Neural progenitor cell (in vitro differentiated cells): Measurements from ENCODE around the gene ZDHHC14. TPM values are rescaled to one million over a fixed set of nuclear protein-coding genes. Genes with fewer than 3 reads are reported as not detected.

Source experiments
- DNase-seq: peaks from one replicate; pipeline ENCODE4 v3.0.0-alpha.2; 2016; ENCODE audit warnings: low spot score
- H2AFZ ChIP-seq: fragments of 200-600 bp; sonication (generic); replicated peaks from 2 replicates; pipeline ENCODE4 v1.6.1; 2016; ENCODE audit warnings: antibody characterized with exemption
- H3F3A ChIP-seq: fragments of 200-600 bp; sonication (generic); 2 replicates; pipeline ENCODE4 v1.6.1; 2016; ENCODE audit warnings: antibody characterized with exemption, low read depth
- H3K27ac ChIP-seq: fragments of 200-600 bp; sonication (generic); 2 replicates; pipeline ENCODE4 v1.5.1; 2016; ENCODE audit warnings: mild to moderate bottlenecking
- H3K27me3 ChIP-seq: fragments of 200-600 bp; sonication (generic); 2 replicates; pipeline ENCODE4 v1.6.1; 2016; ENCODE audit warnings: mild to moderate bottlenecking, moderate library complexity
- H3K36me3 ChIP-seq: fragments of 200-600 bp; sonication (generic); 2 replicates; pipeline ENCODE4 v1.5.1; 2016
- H3K4me1 ChIP-seq: fragments of 200-600 bp; sonication (generic); 2 replicates; pipeline ENCODE4 v1.6.1; 2016; ENCODE audit warnings: mixed run types
- H3K4me2 ChIP-seq: fragments of 200-600 bp; sonication (generic); 2 replicates; pipeline ENCODE4 v1.6.1; 2016
- H3K4me3 ChIP-seq: fragments of 200-600 bp; sonication (generic); 2 replicates; pipeline ENCODE4 v1.5.1; 2016
- H3K79me2 ChIP-seq: fragments of 200-600 bp; sonication (generic); 2 replicates; pipeline ENCODE4 v1.6.1; 2016; ENCODE audit warnings: low read depth
- H3K9ac ChIP-seq: fragments of 200-600 bp; sonication (generic); 2 replicates; pipeline ENCODE4 v1.6.1; 2016
- H3K9me3 ChIP-seq: fragments of 200-600 bp; sonication (generic); 2 replicates; pipeline ENCODE4 v1.5.1; 2016; ENCODE audit warnings: low read depth
- H4K20me1 ChIP-seq: fragments of 200-600 bp; sonication (generic); 2 replicates; pipeline ENCODE4 v1.6.1; 2016; ENCODE audit warnings: low read depth
- H3K27ac Mint-ChIP-seq: 3 replicates; pipeline ENCODE4 v1.8.0; 2021; ENCODE audit warnings: mixed read lengths
- H3K27me3 Mint-ChIP-seq: 2 replicates; pipeline ENCODE4 v1.8.0; 2022; ENCODE audit warnings: low read depth, mild to moderate bottlenecking, inconsistent platforms, moderate library complexity, mixed read lengths; ENCODE audit not compliant: insufficient read depth
- H3K36me3 Mint-ChIP-seq: 3 replicates; pipeline ENCODE4 v1.8.0; 2021; ENCODE audit warnings: mixed read lengths
- H3K4me1 Mint-ChIP-seq: 3 replicates; pipeline ENCODE4 v1.8.0; 2021; ENCODE audit warnings: mixed read lengths
- H3K4me3 Mint-ChIP-seq: 3 replicates; pipeline ENCODE4 v1.8.0; 2021; ENCODE audit warnings: mild to moderate bottlenecking, moderate library complexity, mixed read lengths
- H3K9me3 Mint-ChIP-seq: 3 replicates; pipeline ENCODE4 v1.8.0; 2020; ENCODE audit warnings: mixed read lengths
- EZH2 ChIP-seq: fragments of 200-600 bp; sonication (generic); IDR thresholded peaks from 2 replicates; pipeline ENCODE4 v1.6.1; 2017; ENCODE audit warnings: antibody characterized with exemption, mild to moderate bottlenecking, moderate library complexity
- EZH2phosphoT487 ChIP-seq: fragments of 200-600 bp; sonication (generic); IDR thresholded peaks from 2 replicates; pipeline ENCODE4 v1.6.1; 2017; ENCODE audit warnings: antibody characterized with exemption
- total RNA-seq: library from RNA; depleted of rRNA; stranded (reverse); fragments of >200 nt; gene quantifications from 2 replicates; pipeline ENCODE4 v1.2.3, GENCODE V29; 2015; ENCODE audit warnings: low replicate concordance
- TF ChIP-seq, protein P1 (sequence below): fragments of 200-600 bp; sonication (generic); IDR thresholded peaks from 2 replicates; pipeline ENCODE4 v1.5.1; 2017; ENCODE audit warnings: antibody characterized with exemption, mild to moderate bottlenecking

ZDHHC14 gene
- total RNA-seq, 1 donor from 2014 or later: 14.5 TPM

DNA sequence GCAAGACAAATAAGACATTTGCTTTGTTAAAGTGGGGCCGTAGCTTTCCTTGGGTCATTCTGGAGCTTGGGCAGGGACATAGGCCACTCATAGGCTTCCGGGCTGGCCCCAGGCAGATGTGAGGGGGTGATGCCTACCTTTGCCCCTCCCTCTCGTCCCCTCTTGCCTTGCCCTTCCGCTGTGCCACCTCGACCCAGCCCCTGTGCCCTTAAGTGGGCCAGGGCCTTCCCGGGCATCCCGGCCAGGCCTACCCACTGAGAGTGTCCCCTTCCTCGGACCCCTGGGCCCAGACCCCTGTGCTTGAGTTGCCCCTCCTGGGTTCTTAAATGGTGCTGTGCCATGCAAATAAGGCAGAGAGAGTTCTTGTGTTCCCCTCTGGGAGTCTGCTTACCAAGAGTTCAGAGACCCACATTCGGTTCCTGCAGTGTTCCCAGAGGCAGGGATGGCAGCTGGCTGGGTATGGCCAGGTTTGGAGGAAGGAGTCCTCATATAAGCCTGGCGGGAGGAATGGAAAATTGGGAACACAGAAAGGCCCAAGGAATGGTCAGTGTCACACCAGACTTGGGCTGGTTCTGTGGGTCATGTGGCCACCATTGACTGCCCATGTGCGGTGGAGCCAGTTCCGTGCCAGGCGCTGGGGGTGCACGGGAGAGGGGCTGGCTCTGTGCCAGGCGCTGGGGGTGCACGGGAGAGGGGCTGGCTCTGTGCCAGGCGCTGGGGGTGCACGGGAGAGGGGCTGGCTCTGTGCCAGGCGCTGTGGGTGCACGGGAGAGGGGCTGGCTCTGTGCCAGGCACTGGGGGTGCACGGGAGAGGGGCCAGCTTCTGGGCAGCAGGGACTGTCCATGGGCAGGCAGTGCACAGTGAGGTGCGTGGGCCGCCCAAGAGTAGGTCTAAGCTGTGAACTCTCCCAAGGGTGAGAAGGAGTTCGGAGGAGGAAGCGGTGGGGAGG is 268.6 kb downstream of the ZDHHC14 start:
- TF ChIP-seq, protein P1, sequence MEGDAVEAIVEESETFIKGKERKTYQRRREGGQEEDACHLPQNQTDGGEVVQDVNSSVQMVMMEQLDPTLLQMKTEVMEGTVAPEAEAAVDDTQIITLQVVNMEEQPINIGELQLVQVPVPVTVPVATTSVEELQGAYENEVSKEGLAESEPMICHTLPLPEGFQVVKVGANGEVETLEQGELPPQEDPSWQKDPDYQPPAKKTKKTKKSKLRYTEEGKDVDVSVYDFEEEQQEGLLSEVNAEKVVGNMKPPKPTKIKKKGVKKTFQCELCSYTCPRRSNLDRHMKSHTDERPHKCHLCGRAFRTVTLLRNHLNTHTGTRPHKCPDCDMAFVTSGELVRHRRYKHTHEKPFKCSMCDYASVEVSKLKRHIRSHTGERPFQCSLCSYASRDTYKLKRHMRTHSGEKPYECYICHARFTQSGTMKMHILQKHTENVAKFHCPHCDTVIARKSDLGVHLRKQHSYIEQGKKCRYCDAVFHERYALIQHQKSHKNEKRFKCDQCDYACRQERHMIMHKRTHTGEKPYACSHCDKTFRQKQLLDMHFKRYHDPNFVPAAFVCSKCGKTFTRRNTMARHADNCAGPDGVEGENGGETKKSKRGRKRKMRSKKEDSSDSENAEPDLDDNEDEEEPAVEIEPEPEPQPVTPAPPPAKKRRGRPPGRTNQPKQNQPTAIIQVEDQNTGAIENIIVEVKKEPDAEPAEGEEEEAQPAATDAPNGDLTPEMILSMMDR: no peak
- no peak for TF ChIP-seq EZH2phosphoT487
- TF ChIP-seq EZH2: no peak
- no peak overlapping the region for H3K4me3 Mint-ChIP-seq

DNA sequence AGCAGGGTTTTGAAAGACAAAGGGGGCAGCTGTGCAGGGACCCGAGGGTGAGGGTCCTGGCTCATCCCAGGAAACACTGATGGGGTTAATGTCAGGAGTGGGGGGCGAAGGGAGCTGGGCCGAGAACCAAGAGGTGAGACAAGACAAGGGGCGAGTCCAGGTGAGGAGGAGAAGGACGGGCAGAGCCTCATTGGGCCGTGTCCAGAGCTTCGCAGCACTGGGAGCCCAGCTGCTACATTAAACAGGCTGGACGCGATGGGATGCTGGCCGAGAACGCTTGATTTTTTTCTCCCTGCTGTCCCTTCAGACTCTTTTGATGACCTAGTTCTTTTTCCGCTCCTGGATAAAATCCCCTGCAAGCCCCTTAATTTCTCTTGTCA is 269.3 kb downstream of the ZDHHC14 start:
- Histone ChIP-seq H3K27me3 (no peaks in the 10 kb centered on the region), H3K4me1 (peaks cover 18% of the 10 kb centered on the region), H3K27ac (no peak overlapping the region), H3K9ac (no peak overlapping the region), H3K4me3 (no peak overlapping the region), H3K36me3 (no peaks in the 10 kb centered on the region), H3K79me2 (no peaks in the 10 kb centered on the region), H4K20me1 (no peaks in the 10 kb centered on the region), H2AFZ (no peak overlapping the region), H3K9me3 (no peaks in the 10 kb centered on the region), H3F3A (no peaks in the 10 kb centered on the region), H3K4me2 (no peak overlapping the region)
- H3K4me1 Mint-ChIP-seq: peaks cover 17% of the 10 kb centered on the region
- no peaks in the 10 kb centered on the region for H3K9me3 Mint-ChIP-seq
- no peak overlapping the region for H3K4me3 Mint-ChIP-seq
- TF ChIP-seq EZH2 (no peak), EZH2phosphoT487 (no peak)
- TF ChIP-seq, protein P1: no peak
- no peak overlapping the region for H3K27ac Mint-ChIP-seq
- H3K36me3 Mint-ChIP-seq: peaks cover 8% of the 10 kb centered on the region
- no peaks in the 10 kb centered on the region for H3K27me3 Mint-ChIP-seq
- DNase-seq: no peak

More for the DNA sequence above, 268.6 kb downstream of the ZDHHC14 start:
- Histone ChIP-seq H2AFZ (no peak overlapping the region), H3K27ac (no peak overlapping the region), H4K20me1 (no peaks in the 10 kb centered on the region), H3K9me3 (no peaks in the 10 kb centered on the region), H3K36me3 (no peaks in the 10 kb centered on the region), H3K4me3 (no peak overlapping the region), H3F3A (no peaks in the 10 kb centered on the region), H3K9ac (no peak overlapping the region), H3K4me2 (no peak overlapping the region), H3K79me2 (no peaks in the 10 kb centered on the region), H3K27me3 (no peaks in the 10 kb centered on the region), H3K4me1 (peaks cover 18% of the 10 kb centered on the region)
- Mint-ChIP-seq H3K4me1 (peaks cover 17% of the 10 kb centered on the region), H3K27ac (no peak overlapping the region), H3K36me3 (peaks cover 8% of the 10 kb centered on the region), H3K9me3 (no peaks in the 10 kb centered on the region), H3K27me3 (no peaks in the 10 kb centered on the region)
- no peak for DNase-seq

DNA sequence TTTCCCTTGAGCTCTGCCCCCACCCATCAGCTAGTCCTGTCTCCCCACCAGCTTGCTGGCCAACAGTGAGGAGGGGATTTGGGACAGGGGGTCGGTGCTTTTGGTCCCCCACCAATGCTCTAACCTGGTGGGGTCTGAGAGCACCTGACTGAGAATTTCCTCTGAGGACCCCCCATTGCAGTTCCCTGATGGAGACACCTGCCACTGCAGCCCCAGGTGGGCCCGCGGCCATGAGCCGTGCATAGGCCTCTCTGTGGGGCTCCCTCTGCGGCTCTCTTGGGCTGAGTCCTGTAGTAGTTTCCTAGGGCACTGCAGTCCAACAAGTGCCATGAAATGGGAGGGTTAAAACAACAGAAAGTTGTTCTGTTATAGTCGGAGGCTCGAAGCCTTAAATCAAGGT is 269.8 kb downstream of the ZDHHC14 start:
- H3K4me1 Mint-ChIP-seq: peaks cover 17% of the 10 kb centered on the region
- no peaks in the 10 kb centered on the region for H3K9me3 Mint-ChIP-seq
- no peak overlapping the region for H3K27ac Mint-ChIP-seq
- Histone ChIP-seq H3K4me3 (no peak overlapping the region), H3K36me3 (no peaks in the 10 kb centered on the region), H4K20me1 (no peaks in the 10 kb centered on the region), H3K27me3 (no peaks in the 10 kb centered on the region), H3F3A (no peaks in the 10 kb centered on the region), H2AFZ (no peak overlapping the region), H3K27ac (no peak overlapping the region), H3K79me2 (no peaks in the 10 kb centered on the region), H3K9ac (no peak overlapping the region), H3K4me1 (peaks cover 18% of the 10 kb centered on the region), H3K9me3 (no peaks in the 10 kb centered on the region), H3K4me2 (no peak overlapping the region)
- H3K4me3 Mint-ChIP-seq: no peak overlapping the region
- DNase-seq: no peak
- TF ChIP-seq, protein P1: no peak
- no peak for TF ChIP-seq EZH2
- no peak for TF ChIP-seq EZH2phosphoT487
- no peaks in the 10 kb centered on the region for H3K27me3 Mint-ChIP-seq
- H3K36me3 Mint-ChIP-seq: peaks cover 6% of the 10 kb centered on the region
